SHP77 treated with DMSO at 0.1 percent for 48 hours (cell line): ENCODE measurements around the gene GARIN5A.

Source experiments
- DNase-seq: peaks from one replicate; lab custom pipeline; 2025; lab: John Stamatoyannopoulos, UW

GARIN5A gene

GRCh38 chr19:50433201-50434180, 43.2 kb downstream of the GARIN5A start:
- no peak for DNase-seq

DNA sequence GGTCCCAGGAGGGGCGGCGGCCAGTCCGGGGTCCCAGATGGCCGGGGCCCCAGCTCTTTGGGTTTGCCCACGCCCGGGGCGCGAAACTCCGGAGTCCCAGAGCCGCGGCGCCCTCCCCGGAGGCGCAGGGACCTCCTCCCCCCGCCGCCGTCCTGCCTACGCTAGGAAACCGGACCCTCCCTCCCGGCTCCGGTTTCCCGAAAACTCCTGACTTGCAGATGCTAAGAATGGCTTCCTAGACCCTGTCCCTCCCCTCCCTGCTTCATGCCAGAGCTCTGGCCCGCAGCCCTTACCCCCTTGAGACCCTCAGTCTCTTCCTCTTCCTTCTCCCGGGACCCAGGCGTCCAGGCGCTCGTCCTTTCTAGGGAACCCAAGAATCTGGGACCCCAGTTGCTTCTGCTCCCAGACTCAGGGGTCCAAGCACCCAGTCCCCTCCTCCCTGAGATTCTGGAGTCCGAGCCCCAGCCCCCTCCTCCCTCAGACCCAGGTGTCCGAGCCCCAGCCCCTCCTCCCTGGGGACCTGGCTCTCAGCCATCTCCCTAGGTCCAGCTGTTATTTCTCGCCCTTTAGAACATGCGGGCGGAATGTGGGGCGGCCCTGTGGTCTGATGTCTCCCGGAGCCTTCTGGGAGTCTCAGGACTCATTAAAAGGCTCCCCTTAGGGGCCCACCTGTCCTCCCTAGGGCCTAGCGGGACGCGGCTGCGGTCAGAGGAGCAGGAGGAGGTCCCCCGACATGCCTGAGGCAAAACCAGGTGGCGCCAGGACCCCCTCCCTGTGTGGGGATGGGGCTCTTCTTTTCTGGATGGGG, 44.2 kb downstream of the GARIN5A start, which contains the start of gene MYBPC2:
MYBPC2 (plus strand) TSS at position 672 of the 808 bp plus-strand sequence; CDS start at position 734, 62 bp downstream.
- DNase-seq: no peak

GRCh38 chr19:50431343-50432220, 45.1 kb downstream of the GARIN5A start:
- DNase-seq: peak; percentile 64

DNA sequence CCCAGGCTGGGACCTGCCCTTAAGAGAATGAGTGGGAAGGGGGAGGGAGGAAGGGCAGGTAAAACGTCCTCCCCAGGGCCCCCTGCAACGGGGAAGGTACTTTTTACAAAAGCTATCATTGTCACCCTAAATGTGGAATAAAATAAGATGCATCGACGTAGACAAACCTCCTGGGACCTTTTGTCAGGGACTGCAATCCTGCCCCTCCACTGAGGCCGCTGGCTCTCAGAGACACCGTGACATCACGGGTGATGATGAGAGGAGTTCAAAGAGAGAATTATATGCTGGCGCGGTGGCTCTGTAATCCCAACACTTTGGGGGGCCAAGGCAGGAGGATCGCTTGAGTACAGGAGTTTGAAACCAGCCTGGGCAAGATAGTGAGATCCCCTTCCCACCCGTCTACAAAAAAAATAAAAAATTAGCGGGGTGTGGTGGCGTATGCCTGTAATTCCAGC, 45.7 kb downstream of the GARIN5A start:
- DNase-seq: no peak

GRCh38 chr19:50428772-50429463, 47.7 kb downstream of the GARIN5A start:
- DNase-seq: no peak

DNA sequence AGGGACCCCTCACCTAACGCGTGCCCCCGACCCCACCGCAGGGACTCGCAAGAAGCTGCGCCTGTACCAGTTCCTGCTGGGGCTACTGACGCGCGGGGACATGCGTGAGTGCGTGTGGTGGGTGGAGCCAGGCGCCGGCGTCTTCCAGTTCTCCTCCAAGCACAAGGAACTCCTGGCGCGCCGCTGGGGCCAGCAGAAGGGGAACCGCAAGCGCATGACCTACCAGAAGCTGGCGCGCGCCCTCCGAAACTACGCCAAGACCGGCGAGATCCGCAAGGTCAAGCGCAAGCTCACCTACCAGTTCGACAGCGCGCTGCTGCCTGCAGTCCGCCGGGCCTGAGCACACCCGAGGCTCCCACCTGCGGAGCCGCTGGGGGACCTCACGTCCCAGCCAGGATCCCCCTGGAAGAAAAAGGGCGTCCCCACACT, 48.6 kb downstream of the GARIN5A start:
- DNase-seq: no peak

GRCh38 chr19:50427318-50427925, 49.2 kb downstream of the GARIN5A start:
- no peak for DNase-seq

GRCh38 chr19:50425581-50425980, 51.1 kb downstream of the GARIN5A start:
- no peak for DNase-seq

- DNase-seq: no peak
Measured at GRCh38 chr19:50423279-50424113, 53.2 kb downstream of the GARIN5A start.

DNA sequence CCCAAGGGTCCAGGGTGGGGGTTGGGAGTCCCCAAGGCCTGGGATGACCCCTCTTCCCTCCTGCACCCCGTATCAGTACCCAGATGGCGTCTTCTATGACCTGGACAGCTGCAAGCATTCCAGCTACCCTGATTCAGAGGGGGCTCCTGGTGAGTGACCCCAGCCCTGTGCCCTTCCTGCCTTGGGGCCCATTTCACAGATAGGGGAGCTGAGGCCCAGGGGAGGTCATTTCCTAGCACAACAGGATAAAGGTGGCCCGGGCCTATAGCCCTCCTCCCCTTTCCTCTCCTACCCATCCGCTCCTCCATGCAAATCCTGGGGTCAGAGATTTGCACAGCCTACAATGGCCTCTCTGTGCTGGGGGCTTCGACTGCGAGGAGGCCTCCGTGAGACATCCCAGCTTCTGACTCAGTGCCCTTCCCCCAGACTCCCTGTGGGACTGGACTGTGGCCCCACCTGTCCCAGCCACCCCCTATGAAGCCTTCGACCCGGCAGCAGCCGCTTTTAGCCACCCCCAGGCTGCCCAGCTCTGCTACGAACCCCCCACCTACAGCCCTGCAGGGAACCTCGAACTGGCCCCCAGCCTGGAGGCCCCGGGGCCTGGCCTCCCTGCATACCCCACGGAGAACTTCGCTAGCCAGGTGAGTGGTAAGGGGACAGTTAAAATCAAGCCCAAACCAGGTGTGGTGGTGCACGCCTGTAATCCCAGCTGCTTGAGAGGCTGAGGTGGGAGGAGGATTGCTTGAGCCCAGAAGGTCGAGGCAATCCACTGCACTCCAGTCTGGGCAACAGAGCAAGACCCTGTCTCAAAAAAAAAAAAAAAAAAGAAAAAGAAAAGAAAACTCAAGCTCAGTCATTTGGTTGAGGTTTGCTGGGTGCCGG, 54.0 kb downstream of the GARIN5A start:
- DNase-seq: no peak

GRCh38 chr19:50420808-50421207, 55.8 kb downstream of the GARIN5A start:
- no peak for DNase-seq

DNA sequence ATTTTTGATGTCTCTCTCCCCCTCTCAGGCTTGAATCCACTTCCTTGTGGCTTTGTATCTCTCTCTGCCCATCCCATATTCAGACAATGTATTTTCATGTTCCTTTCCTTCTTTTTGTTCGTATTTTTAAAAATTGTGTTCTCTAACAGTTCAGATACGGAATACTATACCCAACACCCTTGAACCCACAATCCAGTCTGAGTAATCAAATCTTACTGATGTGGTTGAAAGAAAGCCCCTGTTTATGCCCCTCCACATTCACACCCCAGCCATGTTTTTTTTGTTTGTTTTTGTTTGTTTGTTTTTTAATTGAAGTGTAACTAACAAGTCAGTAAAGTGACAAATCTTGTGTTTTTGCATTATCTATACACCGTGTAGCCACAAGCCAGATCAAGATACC, 56.5 kb downstream of the GARIN5A start:
- DNase-seq: no peak

GRCh38 chr19:50419580-50420035, 57.0 kb downstream of the GARIN5A start:
- DNase-seq: no peak

GRCh38 chr19:50419022-50419579, 57.5 kb downstream of the GARIN5A start:
- DNase-seq: no peak

- DNase-seq: no peak
Measured at GRCh38 chr19:50418176-50419021, 58.2 kb downstream of the GARIN5A start, which contains the start of gene SPIB. Gene SPIB (plus strand): TSS chr19:50418938. CDS start chr19:50418963, 25 bp downstream.

DNA sequence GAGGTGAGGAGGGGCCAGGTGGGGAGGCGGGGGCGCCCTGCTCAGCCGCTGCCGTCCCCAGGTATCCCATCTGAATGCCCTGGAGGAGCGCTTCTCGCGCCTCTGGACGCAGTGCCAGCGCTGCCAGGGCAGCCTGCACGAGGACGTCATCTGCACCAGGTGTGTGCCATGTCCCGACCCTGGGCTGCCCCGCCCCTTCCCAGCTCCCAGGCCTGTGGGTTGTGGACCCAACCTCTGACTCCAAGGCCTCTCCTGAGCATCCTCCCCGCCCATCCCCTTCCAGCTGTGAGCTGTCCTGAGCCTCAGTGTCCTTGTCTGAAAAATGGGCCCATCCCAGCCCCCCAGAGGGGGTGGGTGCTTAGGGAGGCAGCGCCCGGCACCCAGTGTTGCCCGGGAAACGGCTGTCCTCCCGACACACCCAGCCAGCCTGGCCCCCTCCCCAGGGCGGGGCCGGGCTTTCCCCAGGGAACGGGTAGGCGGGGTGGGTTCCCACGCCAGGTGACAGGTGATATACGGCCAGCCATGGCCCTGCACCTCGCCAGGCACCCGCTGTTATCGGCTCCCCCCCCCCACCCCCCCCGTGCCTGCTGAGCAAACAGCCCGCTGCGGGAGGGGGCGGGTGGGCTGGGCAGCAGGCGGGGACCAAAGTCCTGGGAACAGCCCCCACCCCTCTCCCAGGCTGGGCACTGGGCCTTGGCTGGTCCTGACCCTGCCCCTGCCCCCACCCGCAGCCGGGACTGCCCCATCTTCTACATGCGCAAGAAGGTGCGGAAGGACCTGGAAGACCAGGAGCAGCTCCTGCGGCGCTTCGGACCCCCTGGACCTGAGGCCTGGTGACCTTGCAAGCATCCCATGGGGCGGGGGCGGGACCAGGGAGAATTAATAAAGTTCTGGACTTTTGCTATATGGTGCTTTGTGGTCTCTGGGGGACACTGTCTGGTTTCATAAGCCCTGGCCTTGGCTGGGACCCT, 59.3 kb downstream of the GARIN5A start:
- DNase-seq: no peak
